ENCODE measurements around the gene THAP8.

The THAP8 gene

DNA sequence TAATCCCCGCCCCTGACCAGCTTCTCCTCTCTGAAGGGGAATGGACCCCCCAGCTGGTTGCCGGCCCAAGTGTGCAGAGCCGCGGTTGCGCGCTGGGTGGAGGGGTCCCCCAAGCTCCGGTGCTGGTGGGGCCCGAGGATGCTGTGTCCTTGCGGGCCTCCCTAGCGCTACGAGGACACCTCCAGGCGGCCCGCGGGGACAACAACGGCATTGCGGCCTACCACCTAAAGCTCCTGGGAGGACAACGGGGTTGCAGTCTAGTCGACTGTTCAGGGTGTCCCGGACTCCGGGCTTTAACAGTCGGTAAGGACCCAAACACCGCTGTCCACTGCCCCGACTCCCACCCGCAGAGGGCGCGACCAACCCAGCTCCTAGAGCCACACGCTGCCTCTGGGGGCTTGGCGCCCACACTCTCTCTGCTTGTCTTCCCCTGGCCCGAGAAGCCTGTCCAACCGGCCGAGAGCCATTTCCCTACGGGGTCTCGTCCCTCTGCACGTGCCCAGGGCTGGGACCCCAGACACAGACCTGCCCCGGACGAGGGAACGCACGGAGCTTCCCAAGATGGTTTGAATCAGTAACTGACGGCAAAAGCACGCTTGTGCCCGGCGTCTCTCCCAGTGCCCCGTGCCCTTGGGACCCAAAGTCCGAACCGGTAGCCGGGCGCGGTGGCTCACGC, 60.0 kb downstream of the THAP8 start:
- DNase-seq (ENCODE audit: low spot score), result no peak

- DNase-seq (ENCODE audit: low spot score), result no peak
Observed at GRCh38 chr19:35992907-35993765, 60.9 kb downstream of the THAP8 start.

- no peak for DNase-seq (ENCODE audit: low spot score)
Observed at GRCh38 chr19:35991731-35992450, 62.2 kb downstream of the THAP8 start.

DNA sequence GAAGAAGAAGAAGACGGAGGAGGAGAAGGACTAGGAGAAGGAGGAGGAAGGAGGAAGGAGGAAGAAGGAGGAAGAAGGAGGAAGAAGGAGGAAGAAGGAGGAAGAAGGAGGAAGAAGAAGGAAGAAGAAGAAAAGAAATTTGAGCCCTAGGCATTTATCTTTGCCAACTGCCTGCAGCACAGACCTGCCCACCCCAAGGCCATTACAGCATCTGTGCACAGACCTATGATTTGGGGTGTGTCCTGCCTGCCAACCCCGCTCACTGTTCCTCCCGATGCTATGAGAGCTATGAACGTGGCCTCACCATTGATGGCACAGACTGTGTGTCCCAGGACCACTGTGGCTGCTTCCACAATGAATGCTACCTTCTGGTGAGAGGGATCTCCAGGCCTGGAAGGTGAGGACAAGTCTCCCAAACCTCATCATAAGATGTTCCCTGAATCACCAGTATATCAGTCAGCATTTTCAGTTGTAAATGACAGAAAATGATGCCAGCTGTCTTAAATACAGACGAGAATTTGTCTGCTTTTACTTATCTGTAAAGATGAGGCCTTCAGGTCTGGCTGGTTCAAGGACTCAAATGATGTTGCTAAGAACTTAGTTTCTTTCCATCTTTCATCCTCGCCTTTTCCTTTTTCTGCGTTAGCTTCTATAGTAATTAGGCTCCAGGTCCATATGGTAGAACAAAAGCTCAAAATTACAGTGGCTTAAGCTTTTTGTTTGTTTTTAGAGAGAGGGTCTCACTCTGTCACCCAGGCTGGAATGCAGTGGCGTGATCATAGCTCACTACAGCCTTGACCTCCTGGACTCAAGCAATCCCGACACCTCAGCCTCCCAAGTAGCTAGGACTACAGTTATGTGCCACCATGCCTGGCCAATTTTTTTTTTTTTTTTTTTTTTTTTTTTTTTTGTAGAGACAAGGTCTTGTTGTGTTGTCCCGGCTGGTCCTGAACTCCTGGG, 63.0 kb downstream of the THAP8 start:
- DNase-seq (ENCODE audit: low spot score), result no peak

DNA sequence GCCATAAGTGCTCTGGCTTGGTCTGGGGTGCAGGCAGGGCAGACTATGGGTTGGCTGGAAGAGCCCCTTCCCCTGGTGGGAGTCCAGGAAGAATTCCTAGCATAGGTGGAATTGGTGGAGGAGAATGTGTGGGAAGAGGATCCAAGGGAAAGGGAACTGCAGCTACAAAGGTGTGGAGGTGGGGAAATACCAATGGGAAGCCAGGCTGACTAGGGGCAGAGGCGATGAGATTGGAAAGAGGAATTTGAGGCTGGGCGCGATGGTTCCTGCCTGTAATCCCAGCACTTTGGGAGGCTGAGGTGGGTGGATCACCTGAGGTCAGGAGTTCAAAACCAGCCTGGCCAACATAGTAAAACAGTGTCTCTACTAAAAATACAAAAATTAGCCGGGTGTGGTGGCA, 63.9 kb downstream of the THAP8 start:
- no peak for DNase-seq (ENCODE audit: low spot score)

GRCh38 chr19:35988824-35989223, 65.3 kb downstream of the THAP8 start:
- DNase-seq (ENCODE audit: low spot score), result no peak

GRCh38 chr19:35987571-35987896, 66.6 kb downstream of the THAP8 start:
- DNase-seq (ENCODE audit: low spot score), result no peak

GRCh38 chr19:35986664-35987570, 67.2 kb downstream of the THAP8 start:
- DNase-seq (ENCODE audit: low spot score), result peak; percentile 37

DNA sequence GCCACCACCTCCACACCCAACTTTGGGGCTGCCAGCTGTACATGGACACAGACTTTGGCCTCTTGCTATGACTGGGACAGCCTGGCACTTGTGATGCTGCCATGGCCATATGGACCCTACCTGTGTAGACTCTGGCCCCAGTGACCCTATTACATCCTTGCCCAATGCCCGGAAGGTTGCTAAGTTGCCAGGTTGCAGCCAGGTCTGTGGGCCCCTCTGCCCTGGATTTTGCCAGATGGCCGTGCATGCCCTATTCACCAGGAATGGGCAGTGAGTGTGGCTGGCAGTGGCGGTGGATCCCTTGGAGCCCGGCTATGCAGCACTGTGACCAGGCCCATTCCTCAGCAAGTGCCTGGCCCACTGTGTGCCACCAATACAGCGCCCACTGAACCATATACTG, 68.0 kb downstream of the THAP8 start:
- DNase-seq (ENCODE audit: low spot score), result no peak
